Body of pancreas (tissue), 4 donors: ENCODE measurements around the gene HOTAIR. TPM values are rescaled to one million over a fixed set of nuclear protein-coding genes. Genes with fewer than 3 reads are reported as not detected.
A peak's percentile ranks its signal among the peaks of the same experiment; 100 is the strongest.

Experiments used
- ATAC-seq: fragments of 150-250 bp; one replicate; pipeline ENCODE4 v1.9.1; 2016
- DNase-seq, 4 donors: peaks; one replicate each; pipeline ENCODE4 v3.0.0-alpha.2; 2019
- H3K27ac ChIP-seq, 4 donors: fragments of 200-600 bp; sonication (generic); 1 replicate in 3 of 4; 2 replicates in 1 of 4; pipeline versions ENCODE4 v1.5.1 to v1.6.1; 2016 to 2019; ENCODE audit warnings: mild to moderate bottlenecking in 1 of 4, mixed read lengths in 1 of 4, moderate library complexity in 1 of 4
- H3K27me3 ChIP-seq, 2 donors: fragments of 200-600 bp; sonication (generic); one replicate each; pipeline ENCODE4 v1.6.0; 2016; ENCODE audit warnings: mild to moderate bottlenecking in 1 of 2
- H3K36me3 ChIP-seq, 2 donors: fragments of 200-600 bp; sonication (generic); replicated peaks in 1 of 2; 2 replicates each; pipeline ENCODE4 v1.5.1; 2016; ENCODE audit warnings: low read depth in 2 of 2; ENCODE audit not compliant: insufficient read depth in 1 of 2
- H3K4me1 ChIP-seq: fragments of 200-600 bp; sonication (generic); one replicate; pipeline ENCODE4 v1.6.0; 2016
- H3K4me3 ChIP-seq, 2 donors: fragments of 200-600 bp; sonication (generic); 1 replicate in 1 of 2; 2 replicates in 1 of 2; pipeline ENCODE4 v1.5.1; 2016 to 2019
- H3K9me3 ChIP-seq, 3 donors: fragments of 200-600 bp; sonication (generic); 1 replicate in 2 of 3; 2 replicates in 1 of 3; pipeline ENCODE4 v1.5.1; 2016
- POLR2A ChIP-seq, 3 donors: fragments of 450-650 bp; IDR thresholded peaks; one replicate each; pipeline ENCODE4 v1.6.1; 2016; ENCODE audit warnings: antibody characterized with exemption in 3 of 3, mild to moderate bottlenecking in 2 of 3
- whole genome bisulfite sequencing, 2 donors: methylation state at CpG; one replicate each; pipeline ENCODE4 v1.1.5; 2017; 5-methylcytosine and 5-hydroxymethylcytosine counted together
- intact Hi-C: fragments of 100-400 bp; cut with DNase I; formaldehyde crosslinking; loops from one replicate; pipeline ENCODE4 v1.15.1; 2023
- total RNA-seq, 2 donors: library from RNA; depleted of rRNA; stranded (reverse); fragments of >200 nt; gene quantifications; one replicate each; pipeline ENCODE4 v1.1.0, GENCODE V29; 2016
- TF ChIP-seq, protein P1 (sequence below), 7 experiments: fragments of 450-650 bp in 4 of 7; fragments of 200-600 bp in 3 of 7; sonication (generic) in 3 of 7; IDR thresholded peaks; one replicate each; pipeline ENCODE4 v1.5.1; 2016 to 2019; ENCODE audit warnings: antibody characterized with exemption in 7 of 7

HOTAIR gene
- total RNA-seq, 2 donors from 2014 or later = not detected

DNA sequence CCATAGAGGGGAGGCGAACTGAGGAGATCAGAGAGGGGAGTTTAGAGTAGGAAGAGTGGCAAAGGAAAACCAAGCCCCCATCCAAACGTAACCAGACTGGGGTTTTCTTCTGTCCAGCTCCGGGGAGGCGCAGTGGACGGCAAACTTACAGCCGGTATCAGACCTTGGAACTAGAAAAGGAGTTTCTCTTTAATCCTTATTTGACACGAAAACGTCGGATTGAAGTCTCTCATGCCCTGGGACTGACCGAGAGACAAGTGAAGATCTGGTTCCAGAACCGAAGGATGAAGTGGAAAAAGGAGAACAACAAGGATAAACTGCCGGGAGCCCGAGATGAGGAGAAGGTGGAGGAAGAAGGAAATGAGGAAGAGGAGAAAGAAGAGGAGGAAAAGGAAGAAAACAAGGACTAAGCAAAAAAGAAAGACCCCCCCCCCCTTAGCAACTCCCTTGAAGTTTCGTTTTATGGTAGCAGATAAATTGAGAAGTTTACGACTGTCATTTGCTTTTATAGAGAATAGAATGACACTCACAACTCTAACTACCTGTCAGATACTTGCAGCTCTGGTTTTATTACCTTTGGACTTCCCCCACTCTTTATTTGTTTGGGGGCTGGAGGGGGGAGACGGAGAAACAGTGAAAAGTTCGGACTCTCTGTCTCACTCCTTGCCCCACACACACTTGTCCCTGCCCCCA lies 36.4 kb upstream of the HOTAIR start:
- intact Hi-C loops = no loop called here
- WGBS, 2 donors = 5 to 7% methylated on average over 17 of the region's 17 CpGs
- ATAC-seq (no peak), DNase-seq (no peak)
- H3K27me3 ChIP-seq = peaks cover 6 to 67% of the 10 kb centered on the region in 2 donors
- H3K36me3 ChIP-seq = no peaks in the 10 kb centered on the region
- peaks cover 14% of the 10 kb centered on the region for H3K4me1 ChIP-seq
- H3K27ac ChIP-seq = no peak overlapping the region
- TF ChIP-seq, protein P1, sequence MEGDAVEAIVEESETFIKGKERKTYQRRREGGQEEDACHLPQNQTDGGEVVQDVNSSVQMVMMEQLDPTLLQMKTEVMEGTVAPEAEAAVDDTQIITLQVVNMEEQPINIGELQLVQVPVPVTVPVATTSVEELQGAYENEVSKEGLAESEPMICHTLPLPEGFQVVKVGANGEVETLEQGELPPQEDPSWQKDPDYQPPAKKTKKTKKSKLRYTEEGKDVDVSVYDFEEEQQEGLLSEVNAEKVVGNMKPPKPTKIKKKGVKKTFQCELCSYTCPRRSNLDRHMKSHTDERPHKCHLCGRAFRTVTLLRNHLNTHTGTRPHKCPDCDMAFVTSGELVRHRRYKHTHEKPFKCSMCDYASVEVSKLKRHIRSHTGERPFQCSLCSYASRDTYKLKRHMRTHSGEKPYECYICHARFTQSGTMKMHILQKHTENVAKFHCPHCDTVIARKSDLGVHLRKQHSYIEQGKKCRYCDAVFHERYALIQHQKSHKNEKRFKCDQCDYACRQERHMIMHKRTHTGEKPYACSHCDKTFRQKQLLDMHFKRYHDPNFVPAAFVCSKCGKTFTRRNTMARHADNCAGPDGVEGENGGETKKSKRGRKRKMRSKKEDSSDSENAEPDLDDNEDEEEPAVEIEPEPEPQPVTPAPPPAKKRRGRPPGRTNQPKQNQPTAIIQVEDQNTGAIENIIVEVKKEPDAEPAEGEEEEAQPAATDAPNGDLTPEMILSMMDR (IDR thresholded peaks at IDR 0.05) = no peak
- TF ChIP-seq POLR2A (IDR thresholded peaks at IDR 0.05) = no peak
- no peak overlapping the region for H3K4me3 ChIP-seq
- H3K9me3 ChIP-seq = no peaks in the 10 kb centered on the region

DNA sequence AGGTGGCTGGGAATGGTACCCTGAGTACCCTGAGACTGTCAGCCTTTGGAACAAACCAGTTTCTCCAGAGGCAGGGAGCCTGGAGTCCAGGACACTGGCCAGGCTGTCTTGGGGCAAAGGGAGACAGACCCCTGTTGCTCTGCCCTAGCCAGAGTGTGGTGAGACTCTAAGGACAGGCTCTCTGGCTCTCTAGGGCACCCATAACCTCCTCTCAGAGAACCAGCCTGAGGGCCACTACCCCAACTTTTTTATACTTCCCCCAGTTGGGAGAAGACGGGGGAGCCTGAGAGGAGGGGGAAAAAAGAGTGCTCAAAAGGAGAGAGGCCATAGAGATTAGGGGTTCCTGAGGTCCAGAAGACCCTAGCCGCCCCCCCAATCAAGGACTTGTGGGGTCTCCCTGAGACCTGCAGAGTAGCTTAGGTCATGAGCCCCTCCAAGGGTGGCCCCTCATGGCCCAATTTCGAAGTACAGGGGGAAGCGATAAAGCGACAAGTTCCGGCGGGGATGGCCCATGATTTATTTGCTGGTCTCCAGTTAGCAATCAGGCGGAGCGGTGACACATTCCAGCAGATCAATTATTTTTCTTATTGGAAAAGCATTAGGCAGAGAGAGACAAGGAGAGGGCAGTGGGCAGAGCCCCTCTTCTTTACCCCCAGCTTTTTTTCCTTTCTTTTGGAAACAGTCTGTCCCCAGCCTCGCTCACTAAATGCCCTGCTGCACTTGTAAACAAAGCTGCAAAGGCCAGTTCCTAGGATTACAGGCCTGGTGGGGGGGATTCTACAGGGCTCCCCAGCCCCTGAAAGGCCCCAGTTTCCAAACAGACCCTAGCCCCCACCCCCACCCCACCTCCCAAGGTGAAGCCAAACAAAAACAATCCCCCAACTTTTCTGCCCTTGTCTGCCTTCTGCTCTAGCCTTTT lies 35.6 kb upstream of the HOTAIR start:
- ATAC-seq = no peak
- Histone ChIP-seq H3K4me1 (peaks cover 17% of the 10 kb centered on the region), H3K27ac (no peak overlapping the region), H3K4me3 (no peak overlapping the region), H3K27me3 (peaks cover 6 to 63% of the 10 kb centered on the region in 2 donors), H3K9me3 (no peaks in the 10 kb centered on the region), H3K36me3 (no peaks in the 10 kb centered on the region)
- DNase-seq = no peak
- WGBS, 2 donors = 21 to 31% methylated on average over 10 of the region's 10 CpGs
- TF ChIP-seq, protein P1 (IDR thresholded peaks at IDR 0.05) = no peak
- TF ChIP-seq POLR2A (IDR thresholded peaks at IDR 0.05) = no peak
- intact Hi-C loops = no loop called here

DNA sequence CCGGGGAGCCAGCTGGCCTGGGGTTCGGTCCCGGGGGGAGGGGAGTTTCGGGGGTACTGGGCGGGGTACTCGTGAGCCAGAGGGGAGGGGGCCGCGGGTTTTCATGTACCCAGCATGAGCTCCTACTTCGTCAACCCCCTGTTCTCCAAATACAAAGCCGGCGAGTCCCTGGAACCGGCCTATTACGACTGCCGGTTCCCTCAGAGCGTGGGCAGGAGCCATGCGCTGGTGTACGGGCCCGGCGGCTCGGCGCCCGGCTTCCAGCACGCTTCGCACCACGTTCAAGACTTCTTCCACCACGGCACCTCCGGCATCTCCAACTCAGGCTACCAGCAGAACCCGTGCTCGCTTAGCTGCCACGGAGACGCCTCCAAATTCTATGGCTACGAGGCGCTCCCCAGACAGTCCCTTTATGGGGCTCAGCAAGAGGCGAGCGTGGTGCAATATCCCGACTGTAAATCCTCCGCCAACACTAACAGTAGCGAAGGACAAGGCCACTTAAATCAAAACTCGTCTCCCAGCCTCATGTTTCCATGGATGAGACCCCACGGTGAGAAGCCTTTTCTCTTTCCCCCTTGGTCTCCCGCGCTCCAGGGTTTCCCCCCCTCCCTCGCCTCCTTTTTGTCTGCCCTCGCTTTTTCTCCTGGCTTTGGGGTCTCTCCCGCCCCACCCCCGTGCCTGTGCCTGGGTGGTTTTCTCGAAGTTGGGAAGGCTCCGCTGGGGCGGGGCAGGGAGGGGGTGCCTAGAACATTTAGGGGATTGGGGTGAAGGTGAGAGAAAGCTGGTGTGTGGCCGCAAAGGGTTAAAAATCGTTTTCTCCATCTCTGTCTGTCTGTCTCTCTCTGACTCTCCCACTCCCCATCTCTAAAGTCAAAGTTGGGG lies 34.7 kb upstream of the HOTAIR start:
- Histone ChIP-seq H3K36me3 (no peaks in the 10 kb centered on the region), H3K27me3 (peaks cover 3 to 63% of the 10 kb centered on the region in 2 donors), H3K27ac (no peak overlapping the region), H3K4me1 (peaks cover 17% of the 10 kb centered on the region), H3K4me3 (no peak overlapping the region), H3K9me3 (no peaks in the 10 kb centered on the region)
- ATAC-seq = peak; percentile 48
- WGBS, 2 donors = 1 to 4% methylated on average over 38 to 50 of the region's 51 CpGs
- DNase-seq = peak in 1 of 4 donors; percentile 34
- intact Hi-C loops = no loop called here
- TF ChIP-seq, protein P1 (IDR thresholded peaks at IDR 0.05) = no peak
- TF ChIP-seq POLR2A (IDR thresholded peaks at IDR 0.05) = no peak

DNA sequence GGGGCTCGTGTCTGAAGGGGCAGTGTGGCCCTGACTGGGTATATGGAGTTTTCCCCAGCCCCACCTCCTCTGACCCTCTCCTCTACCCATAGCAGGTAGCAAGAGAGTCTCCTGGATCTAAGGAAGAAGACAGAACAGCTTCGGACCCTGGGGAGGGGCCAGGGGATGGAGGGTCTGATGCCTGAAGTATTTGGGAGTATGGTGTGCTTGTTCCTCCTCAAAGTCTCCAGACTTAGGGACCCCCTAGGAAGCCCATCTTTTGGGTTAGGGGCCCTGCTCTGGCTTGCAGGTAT lies 33.5 kb upstream of the HOTAIR start:
- ATAC-seq (no peak), DNase-seq (no peak)
- Histone ChIP-seq H3K4me3 (no peak overlapping the region), H3K27me3 (peaks cover 0 to 68% of the 10 kb centered on the region in 2 donors), H3K9me3 (no peaks in the 10 kb centered on the region), H3K4me1 (peaks cover 17% of the 10 kb centered on the region), H3K27ac (no peak overlapping the region), H3K36me3 (no peaks in the 10 kb centered on the region)
- intact Hi-C loops = no loop called here
- WGBS, 2 donors = 19 to 44% methylated on average over 2 of the region's 2 CpGs
- TF ChIP-seq, protein P1 (IDR thresholded peaks at IDR 0.05) = no peak
- TF ChIP-seq POLR2A (IDR thresholded peaks at IDR 0.05) = no peak
